ENCODE results near the gene MTX1. TPM values are rescaled to one million over a fixed set of nuclear protein-coding genes. Genes with fewer than 3 reads are reported as not detected.
"Not testable (repeated sequence)": the region's sequence is repeated elsewhere in the genome, so short reads cannot be mapped to it uniquely, and the experiment has no call there.

The MTX1 gene
- total RNA-seq, 4 donors from 2014 or later: 14.4 to 26.9 (median 24.6) TPM

GRCh38 chr1:155228096-155228427 is 19.6 kb downstream of the MTX1 start:
- in situ Hi-C loops (cut with MboI; ENCODE audit: low sequenced_read_pairs in 4 of 4): no loop called here
- Histone ChIP-seq H3K4me3 (peak overlapping the region; percentile 55 to 92 (median 70)), H3K27me3 (no peaks in the 10 kb centered on the region), H3K36me3 (no peaks in the 10 kb centered on the region), H3K9me3 (no peaks in the 10 kb centered on the region), H3K4me1 (peaks cover 8 to 15% of the 10 kb centered on the region in 2 donors), H3K27ac (peak overlapping the region; percentile 77 to 83 (median 78))
- ATAC-seq: peak in 1 of 2 donors; percentile 9
- DNase-seq: no peak
- intact Hi-C loops (cut with DNase I; ENCODE audit: low total_unique reads): loop anchor here (5.0 kb wide), 1 partner anchor 56 kb away; the partner anchor contains the start of genes KRTCAP2 and TRIM46
- no peak for TF ChIP-seq POLR2A (IDR thresholded peaks at IDR 0.05)
- no peak for TF ChIP-seq CTCF (IDR thresholded peaks at IDR 0.05 in 4 of 5, conservative IDR thresholded peaks at IDR 0.05 in 1 of 5)

GRCh38 chr1:155231302-155231701 is 22.8 kb downstream of the MTX1 start:
- H3K27ac ChIP-seq; H3K9me3 ChIP-seq; H3K4me3 ChIP-seq; ATAC-seq; H3K27me3 ChIP-seq; in situ Hi-C loops (cut with MboI; ENCODE audit: low sequenced_read_pairs in 4 of 4); H3K36me3 ChIP-seq; intact Hi-C loops (cut with DNase I; ENCODE audit: low total_unique reads); DNase-seq: not testable (repeated sequence)
- H3K4me1 ChIP-seq: peaks cover 7 to 12% of the 10 kb centered on the region in 2 donors

GRCh38 chr1:155232001-155232978 is 23.8 kb downstream of the MTX1 start:
- H3K36me3 ChIP-seq; DNase-seq; intact Hi-C loops (cut with DNase I; ENCODE audit: low total_unique reads); H3K9me3 ChIP-seq; H3K27ac ChIP-seq; H3K4me3 ChIP-seq; in situ Hi-C loops (cut with MboI; ENCODE audit: low sequenced_read_pairs in 4 of 4); H3K4me1 ChIP-seq; ATAC-seq; H3K27me3 ChIP-seq: not testable (repeated sequence)

GRCh38 chr1:155233502-155233901 is 25.0 kb downstream of the MTX1 start:
- H3K4me3 ChIP-seq; H3K27ac ChIP-seq; in situ Hi-C loops (cut with MboI; ENCODE audit: low sequenced_read_pairs in 4 of 4); H3K4me1 ChIP-seq; H3K27me3 ChIP-seq; DNase-seq; intact Hi-C loops (cut with DNase I; ENCODE audit: low total_unique reads); H3K9me3 ChIP-seq; ATAC-seq: not testable (repeated sequence)
- H3K36me3 ChIP-seq: peaks cover 0 to 15% of the 10 kb centered on the region in 2 donors

GRCh38 chr1:155235375-155235774 is 26.9 kb downstream of the MTX1 start:
- in situ Hi-C loops (cut with MboI; ENCODE audit: low sequenced_read_pairs in 4 of 4): not testable (repeated sequence)

GRCh38 chr1:155236451-155236850 is 28.0 kb downstream of the MTX1 start:
- intact Hi-C loops (cut with DNase I; ENCODE audit: low total_unique reads) (no loop called here), in situ Hi-C loops (cut with MboI; ENCODE audit: low sequenced_read_pairs in 4 of 4) (no loop called here)
- ATAC-seq: no peak

More at GRCh38 chr1:155235375-155235774, 26.9 kb downstream of the MTX1 start:
- H3K27me3 ChIP-seq; ATAC-seq; H3K27ac ChIP-seq; intact Hi-C loops (cut with DNase I; ENCODE audit: low total_unique reads); H3K4me1 ChIP-seq; DNase-seq; H3K9me3 ChIP-seq; H3K4me3 ChIP-seq: not testable (repeated sequence)
- H3K36me3 ChIP-seq: peaks cover 0 to 15% of the 10 kb centered on the region in 2 donors

More at GRCh38 chr1:155236451-155236850, 28.0 kb downstream of the MTX1 start:
- no peak for TF ChIP-seq CTCF (IDR thresholded peaks at IDR 0.05 in 4 of 5, conservative IDR thresholded peaks at IDR 0.05 in 1 of 5)
- no peak for TF ChIP-seq POLR2A (IDR thresholded peaks at IDR 0.05)
- Histone ChIP-seq H3K36me3 (peaks cover 0 to 15% of the 10 kb centered on the region in 2 donors), H3K4me1 (peaks cover 7 to 8% of the 10 kb centered on the region in 2 donors), H3K27ac (no peak overlapping the region), H3K4me3 (no peak overlapping the region), H3K27me3 (no peaks in the 10 kb centered on the region), H3K9me3 (no peaks in the 10 kb centered on the region)
- DNase-seq: no peak

All from gastrocnemius medialis (tissue), 4 donors.